GM12864 (cell line): ENCODE measurements around the gene DNMT3L.

ENCODE experiments used
- DNase-seq: peaks from one replicate; pipeline ENCODE4 v3.0.0-alpha.2; 2011; ENCODE audit warnings: low read depth
- H3K4me3 ChIP-seq: 2 replicates; pipeline ENCODE4 v1.5.1; 2011; ENCODE audit warnings: mild to moderate bottlenecking, low read depth, low read length, control low read depth
- CTCF ChIP-seq: IDR thresholded peaks from 2 replicates; pipeline ENCODE4 v1.5.1; 2011; ENCODE audit warnings: low read depth, mild to moderate bottlenecking, moderate library complexity, low read length, control low read depth, inconsistent platforms; ENCODE audit errors: missing control alignments

Gene DNMT3L

DNA sequence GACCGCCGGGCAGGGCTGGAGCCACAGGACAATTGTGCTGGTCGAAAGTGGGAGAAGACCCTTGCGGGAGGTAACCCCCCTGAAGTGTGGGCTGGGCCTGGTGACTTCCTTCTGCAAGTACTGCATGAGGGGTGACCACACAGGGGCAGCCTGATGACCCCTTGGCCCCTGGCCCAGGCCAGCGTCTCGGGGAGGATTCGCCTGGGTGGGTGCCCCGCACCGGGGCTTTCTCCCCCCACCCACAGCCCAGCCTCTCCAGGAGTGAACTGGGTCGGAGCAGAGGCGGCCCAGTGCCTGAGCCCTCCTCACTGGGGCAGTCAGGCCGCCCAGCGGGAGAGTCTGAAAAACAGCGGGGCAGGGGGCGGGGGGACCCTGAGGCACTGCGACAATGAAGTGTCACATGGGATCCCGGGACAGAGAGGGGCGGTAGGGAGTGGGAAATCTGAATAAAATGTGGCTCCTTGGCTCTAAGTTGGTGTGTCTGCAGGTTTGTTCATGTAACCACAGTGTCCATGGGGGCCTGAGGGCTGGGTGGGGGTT is 1.6 kb upstream of the DNMT3L start:
- no peak for DNase-seq
- H3K4me3 ChIP-seq = no peak overlapping the region
- TF ChIP-seq CTCF = no peak

- TF ChIP-seq CTCF = no peak
- DNase-seq = no peak
- H3K4me3 ChIP-seq = no peak overlapping the region
These were observed 800 bp upstream of the DNMT3L start for GRCh38 chr21:44262338-44263056.

GRCh38 chr21:44260791-44261631 is 686 bp downstream of the DNMT3L start:
- no peak for TF ChIP-seq CTCF
- no peak overlapping the region for H3K4me3 ChIP-seq
- DNase-seq = no peak

- DNase-seq = no peak
- TF ChIP-seq CTCF = no peak
- no peak overlapping the region for H3K4me3 ChIP-seq
These were observed 1.6 kb downstream of the DNMT3L start for GRCh38 chr21:44260066-44260465.

GRCh38 chr21:44259082-44259705 is 2.5 kb downstream of the DNMT3L start:
- no peak overlapping the region for H3K4me3 ChIP-seq
- no peak for TF ChIP-seq CTCF
- DNase-seq = no peak

- no peak overlapping the region for H3K4me3 ChIP-seq
- no peak for TF ChIP-seq CTCF
- DNase-seq = no peak
These were observed 3.5 kb downstream of the DNMT3L start for GRCh38 chr21:44258056-44258725.
